Peyer's patch (tissue), 4 donors: ENCODE measurements around the gene LRRC40.

Experiments used
- CTCF ChIP-seq, 6 experiments: fragments of 450-650 bp in 4 of 6; fragments of 200-600 bp in 2 of 6; sonication (generic) in 1 of 6; IDR thresholded peaks; one replicate each; pipeline ENCODE4 v1.5.1; 2017 to 2019; ENCODE audit warnings: antibody characterized with exemption in 6 of 6, mild to moderate bottlenecking in 3 of 6, moderate library complexity in 1 of 6
- POLR2A ChIP-seq, 2 donors: fragments of 450-650 bp; IDR thresholded peaks; one replicate each; pipeline ENCODE4 v1.5.1; 2017; ENCODE audit warnings: antibody characterized with exemption in 2 of 2, mild to moderate bottlenecking in 2 of 2, moderate library complexity in 2 of 2

- TF ChIP-seq CTCF (IDR thresholded peaks at IDR 0.05): no peak
- TF ChIP-seq POLR2A (IDR thresholded peaks at IDR 0.05): no peak
These were observed 41.7 kb upstream of the LRRC40 start for GRCh38 chr1:70247122-70247521.
